ENCODE measurements around the gene P3H4.
"Not testable (repeated sequence)": the region's sequence is repeated elsewhere in the genome, so short reads cannot be mapped to it uniquely, and the experiment has no call there.

P3H4 gene, protein sequence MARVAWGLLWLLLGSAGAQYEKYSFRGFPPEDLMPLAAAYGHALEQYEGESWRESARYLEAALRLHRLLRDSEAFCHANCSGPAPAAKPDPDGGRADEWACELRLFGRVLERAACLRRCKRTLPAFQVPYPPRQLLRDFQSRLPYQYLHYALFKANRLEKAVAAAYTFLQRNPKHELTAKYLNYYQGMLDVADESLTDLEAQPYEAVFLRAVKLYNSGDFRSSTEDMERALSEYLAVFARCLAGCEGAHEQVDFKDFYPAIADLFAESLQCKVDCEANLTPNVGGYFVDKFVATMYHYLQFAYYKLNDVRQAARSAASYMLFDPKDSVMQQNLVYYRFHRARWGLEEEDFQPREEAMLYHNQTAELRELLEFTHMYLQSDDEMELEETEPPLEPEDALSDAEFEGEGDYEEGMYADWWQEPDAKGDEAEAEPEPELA

DNA sequence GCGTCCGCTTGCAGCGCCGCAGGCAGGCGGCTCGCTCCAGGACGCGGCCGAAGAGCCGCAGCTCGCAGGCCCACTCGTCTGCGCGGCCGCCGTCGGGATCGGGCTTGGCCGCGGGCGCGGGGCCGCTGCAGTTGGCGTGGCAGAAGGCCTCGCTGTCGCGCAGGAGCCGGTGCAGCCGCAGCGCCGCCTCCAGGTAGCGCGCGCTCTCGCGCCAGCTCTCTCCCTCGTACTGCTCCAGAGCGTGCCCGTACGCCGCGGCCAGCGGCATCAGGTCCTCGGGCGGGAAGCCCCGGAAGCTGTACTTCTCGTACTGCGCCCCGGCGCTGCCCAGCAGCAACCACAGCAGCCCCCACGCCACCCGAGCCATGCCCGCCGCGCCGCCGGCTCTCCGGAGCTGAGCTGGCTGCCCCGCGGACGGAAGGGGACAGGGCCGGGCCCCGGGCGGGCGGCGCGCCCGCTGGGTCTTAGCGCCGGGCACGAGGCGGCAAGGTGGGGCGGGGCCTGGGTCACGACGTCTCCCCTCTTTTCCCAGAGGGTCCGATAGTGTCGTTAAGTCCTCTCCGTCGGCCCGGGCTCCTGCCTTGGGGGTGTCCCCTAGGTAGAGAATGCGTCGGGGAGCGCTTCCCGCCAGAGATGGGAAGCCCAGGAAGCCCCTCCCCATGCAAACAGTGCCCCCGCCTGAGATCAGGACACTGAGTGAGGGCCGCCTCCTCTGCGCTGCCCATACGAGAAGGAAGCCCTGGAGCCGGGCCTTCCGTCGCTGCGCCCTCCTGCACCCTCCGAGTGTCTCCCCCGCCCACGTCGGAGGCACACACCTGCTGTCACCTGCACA lies at the start of gene P3H4:
Gene P3H4 (minus strand): TSS at position 401 of the 832 bp plus-strand sequence. CDS start 34 bp downstream, at position 367.
- peak; percentile 80 for DNase-seq

DNA sequence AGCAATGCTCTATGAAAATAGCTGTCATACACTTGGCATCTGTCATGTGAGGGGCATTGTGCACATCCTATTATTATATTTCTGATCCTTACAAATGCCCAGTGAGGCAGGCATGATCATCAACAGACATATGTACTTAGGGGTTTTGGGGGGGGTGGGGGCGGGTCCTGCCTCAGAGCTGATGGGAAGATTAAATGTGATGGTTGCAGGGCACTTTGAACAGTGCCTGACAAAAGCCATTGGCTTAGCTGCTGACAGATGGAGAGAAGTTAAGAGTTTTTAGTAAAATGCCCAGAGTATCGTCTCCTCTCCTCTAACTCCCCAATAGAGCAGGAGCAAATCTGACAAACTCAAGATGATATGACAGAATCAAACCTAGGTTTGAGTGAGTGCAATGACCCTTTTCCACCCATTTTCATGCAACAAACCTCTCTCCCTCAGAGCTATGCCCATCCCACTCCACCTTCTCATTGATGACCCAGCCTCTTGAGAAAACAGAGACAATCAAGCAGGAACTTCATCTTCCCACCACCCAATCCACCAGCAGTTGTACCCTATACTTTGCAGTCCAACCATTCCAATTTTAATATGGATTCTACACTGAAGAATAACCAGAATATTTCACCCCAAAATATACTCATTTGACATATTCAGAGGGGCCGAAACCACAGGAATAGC lies 48.6 kb upstream of the P3H4 start:
- DNase-seq: no peak

DNA sequence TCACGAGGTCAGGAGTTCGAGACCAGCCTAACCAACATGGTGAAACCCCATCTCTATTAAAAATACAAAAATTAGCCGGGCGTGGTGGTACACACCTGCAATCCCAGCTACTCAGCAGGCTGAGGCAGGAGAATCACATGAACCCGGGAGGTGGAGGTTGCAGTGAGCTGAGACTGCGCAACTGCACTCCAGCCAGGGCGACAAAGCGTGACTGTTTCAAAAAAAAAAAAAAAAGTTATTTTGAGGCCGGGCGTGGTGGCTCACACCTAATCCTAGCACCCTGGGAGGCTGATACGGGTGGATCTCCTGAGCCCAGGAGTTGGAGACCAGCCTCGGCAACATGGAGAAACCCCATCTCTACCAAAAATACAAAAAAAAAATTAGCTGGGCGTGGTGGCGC lies 39.6 kb upstream of the P3H4 start:
- DNase-seq: not testable (repeated sequence)

DNA sequence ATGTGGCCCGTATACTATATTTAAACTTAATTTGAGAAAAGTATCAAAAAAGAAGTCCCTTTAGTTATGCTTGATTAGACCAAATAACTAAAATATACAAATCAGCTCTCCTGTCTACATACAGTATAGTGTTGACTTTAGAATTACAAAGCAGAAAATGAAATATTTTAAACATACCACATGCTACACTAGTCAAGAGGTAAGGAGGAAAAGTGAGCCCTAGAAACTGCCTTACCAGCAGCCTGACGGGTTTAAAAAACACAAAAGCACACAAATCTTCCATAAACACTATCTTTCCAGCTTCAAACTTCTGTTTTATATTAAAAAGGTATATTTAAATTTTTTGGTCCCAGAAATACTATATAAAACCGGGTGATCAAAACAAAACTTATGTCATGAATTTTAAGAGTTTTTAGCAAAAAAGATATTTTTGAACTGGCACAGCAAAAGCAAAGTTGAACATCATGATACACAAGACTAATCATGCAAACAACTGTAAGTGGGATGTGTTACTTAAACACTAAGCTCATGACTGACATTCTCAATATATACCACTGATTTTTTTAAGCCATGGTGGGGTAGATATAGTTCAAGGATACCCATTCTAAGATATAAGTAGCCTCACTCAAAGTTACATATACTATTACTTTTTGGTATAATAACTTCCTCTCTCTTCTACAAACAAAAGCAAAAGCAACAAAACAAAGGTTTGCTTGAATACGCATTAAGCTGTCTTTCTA lies 37.7 kb upstream of the P3H4 start:
- DNase-seq: no peak

DNA sequence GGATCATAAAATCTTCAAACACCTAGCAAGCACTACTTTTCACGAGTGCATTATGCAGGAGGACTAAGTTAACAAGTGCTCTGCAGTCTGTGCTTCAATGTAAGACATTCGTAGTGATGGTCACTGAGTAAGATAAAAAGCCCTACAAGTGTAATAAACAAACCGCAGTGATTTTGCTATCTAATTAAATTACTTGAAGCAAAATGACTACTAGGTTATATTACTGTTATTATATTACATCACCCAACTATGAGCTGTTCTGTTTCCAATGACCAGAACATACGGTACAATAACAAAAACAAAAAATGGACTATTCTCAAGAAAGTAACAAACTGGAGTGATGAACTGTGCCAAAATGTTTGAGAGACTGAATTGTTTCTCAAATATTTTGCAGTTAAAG lies 37.0 kb upstream of the P3H4 start:
- DNase-seq: no peak

DNA sequence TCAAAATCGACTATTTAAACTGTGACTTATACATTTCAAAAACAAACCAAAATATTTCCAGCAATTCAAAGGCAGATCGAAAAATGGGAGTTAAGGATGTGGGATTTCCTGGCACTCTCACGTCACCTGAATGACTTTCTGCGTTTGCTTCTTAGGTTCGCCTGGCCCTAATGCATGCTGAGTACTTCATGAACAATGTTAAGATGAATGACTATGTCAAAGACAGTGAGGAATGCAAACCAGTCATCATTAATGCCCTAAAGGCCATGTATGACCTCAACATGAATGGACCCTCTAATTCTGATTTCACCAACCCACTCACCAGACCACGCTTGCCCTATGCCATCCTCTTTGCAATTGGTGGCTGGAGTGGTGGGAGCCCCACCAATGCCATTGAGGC lies 33.2 kb upstream of the P3H4 start:
- no peak for DNase-seq

DNA sequence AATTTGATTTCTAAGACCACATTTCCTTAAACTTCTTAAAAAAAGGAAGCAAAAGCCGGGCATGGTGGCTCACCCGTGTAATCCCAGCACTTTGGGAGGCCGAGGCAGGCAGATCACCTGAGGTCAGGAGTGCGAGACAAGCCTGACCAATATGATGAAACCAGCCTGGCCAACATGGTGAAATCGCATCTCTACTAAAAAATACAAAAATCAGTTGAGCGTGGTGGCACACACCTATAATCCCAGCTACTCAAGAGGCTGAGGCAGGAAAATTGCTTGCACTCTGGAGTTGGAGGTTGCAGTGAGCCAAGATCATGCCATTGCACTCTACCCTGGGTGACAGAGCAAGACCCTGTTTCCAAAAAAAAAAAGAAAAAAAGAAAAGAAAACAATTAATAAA lies 29.0 kb upstream of the P3H4 start:
- not testable (repeated sequence) for DNase-seq

DNA sequence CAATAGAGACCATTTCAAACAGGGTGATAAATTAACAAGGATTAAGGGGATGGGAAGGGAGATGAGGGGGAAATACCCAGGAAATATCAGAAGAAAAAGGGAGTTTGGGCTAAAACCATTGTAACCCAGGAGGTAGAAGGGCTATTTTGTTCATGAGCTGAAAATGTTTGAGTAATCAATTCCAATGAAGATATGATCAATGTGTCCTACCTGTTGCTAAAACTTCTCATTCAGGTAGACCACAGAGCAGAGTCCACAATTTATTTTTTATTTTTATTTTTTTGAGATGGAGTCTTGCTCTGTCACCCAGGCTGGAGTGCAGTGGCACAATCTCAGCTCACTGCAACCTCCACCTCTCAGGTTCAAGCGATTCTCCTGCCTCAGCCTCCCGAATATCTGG lies 27.7 kb upstream of the P3H4 start:
- DNase-seq: not testable (repeated sequence)

DNA sequence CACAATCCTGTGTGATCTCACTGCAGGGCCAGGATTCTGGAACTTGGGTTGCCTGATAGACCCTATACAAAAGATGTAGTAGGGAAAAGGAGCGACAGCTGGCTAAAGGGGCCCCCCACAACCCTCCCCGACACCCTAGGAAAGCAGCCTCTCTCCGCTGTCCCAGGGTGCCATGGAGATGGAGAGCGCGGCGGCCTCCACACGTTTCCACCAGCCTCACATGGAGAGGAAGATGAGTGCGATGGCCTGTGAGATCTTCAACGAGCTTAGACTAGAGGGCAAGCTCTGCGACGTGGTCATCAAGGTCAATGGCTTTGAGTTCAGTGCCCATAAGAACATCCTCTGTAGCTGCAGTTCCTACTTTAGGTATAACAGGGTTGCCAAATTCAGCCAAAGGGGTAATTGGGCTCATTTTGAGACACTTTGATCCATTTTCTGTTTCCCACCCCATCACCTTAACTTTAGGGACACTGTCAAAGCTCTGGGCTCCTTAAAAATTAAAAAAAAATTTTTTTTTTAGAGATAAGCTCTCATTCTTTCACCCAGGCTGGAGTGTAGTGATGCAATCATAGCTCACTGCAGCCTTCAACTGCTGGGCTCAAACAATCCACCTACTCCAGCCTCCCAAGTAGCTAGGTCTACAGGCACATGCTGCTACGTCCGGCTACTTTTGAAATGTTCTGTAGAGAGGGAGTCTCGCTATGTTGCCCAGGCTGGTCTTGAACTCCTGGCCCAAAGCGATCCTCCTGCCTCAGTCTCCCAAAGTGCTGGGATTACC lies 26.2 kb upstream of the P3H4 start, which contains the start of gene KLHL10:
Gene KLHL10 (plus strand): TSS at position 65 of the 778 bp plus-strand sequence. CDS start 108 bp downstream, at position 173.
- no peak for DNase-seq

DNA sequence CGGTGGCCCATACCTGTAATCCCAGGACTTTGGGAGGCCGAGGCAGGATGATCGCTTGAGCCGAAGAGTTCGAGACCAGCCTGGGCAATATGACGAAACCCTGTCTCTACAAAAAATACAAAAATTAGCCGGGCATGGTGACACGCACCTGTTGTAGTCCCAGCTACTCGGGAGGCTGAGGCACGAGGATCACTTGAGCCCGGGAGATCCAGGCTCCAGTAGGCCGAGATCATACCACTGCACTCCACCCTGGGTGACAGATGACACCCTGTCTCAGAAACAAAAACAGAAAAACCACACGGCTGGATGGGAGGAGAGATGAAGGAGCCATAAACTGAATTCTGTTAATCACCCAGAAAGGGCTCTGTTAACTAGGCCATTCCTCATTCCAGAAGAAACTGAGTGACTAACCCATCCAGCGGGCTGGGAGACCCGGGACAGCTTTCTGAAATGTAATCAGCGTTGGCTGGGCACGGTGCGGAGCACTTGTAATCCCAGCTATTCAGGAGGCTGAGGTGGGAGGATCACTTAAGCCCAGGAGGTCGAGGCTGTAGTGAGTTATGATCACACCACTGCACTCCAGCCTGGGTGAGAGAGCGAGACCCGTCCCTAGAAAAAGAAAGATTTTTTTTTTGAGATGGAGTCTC lies 24.9 kb upstream of the P3H4 start:
- DNase-seq: no peak

DNA sequence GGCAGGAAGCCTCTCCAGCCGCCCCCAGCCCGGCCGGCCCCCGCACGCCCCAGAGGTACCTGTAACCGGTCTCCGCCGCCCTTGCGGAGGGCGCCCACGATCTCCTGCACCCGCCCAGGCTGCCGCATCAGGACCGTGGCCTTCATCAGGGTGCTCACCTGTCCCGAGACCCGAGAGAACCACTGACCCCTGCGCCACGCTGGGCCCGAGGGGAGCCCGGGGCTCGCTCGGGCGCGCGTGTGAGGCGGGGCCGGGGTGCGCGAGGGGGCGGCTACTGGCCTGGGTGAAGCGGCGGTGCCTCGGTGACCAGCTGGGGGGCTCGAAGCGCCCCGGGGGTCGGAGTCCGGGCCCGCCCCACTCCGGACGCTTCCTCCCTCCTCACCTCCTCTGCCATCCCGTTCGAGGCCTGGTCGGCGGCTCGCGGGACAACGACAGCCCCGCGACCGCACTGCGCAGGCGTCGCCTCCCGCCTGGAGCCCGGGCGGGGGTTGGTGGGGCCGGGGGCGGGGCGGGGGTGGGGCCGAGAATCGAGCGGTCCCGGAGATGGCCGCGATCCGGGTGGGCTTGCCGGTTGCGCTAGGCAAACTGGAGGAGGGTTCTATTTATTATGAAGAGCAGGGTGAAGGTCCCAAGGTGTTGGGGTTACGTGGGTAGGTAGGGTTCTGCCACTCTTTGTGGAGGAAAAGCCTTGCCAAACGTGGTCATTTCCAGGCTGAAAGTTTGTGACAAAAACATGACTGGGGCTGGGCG lies 24.2 kb upstream of the P3H4 start, which contains the start of gene NT5C3B:
Gene NT5C3B (minus strand): TSS at position 433 of the 750 bp plus-strand sequence. CDS start 39 bp downstream, at position 394.
- peak; percentile 82 for DNase-seq

DNA sequence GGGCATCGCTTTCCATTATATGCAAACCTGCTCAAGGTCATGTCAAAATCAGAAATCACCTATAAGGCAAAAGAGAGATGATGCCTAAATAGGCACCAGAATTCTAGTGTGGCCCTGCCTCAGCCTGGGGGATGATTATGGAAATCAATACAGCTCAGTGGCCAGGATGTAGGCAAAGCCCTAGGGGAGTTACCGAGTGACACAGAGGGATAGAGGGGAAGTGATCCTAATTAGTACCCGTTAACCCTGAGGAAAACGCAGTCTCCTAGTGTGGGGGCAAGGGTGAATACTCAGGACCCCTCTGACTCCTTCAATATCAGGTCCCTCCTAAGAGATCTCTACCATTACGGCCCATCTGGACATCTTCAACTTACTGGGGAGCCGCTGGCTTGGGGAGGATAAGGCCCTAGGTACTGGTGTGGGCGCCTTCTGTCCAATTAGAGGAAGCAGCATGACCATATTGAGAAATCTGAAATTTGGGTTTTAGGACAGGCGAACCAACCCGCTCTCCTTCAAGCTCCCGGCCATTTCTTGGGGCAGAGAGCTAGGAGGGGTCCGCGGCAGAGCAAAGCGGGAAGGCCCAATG lies 23.6 kb upstream of the P3H4 start:
- no peak for DNase-seq

DNA sequence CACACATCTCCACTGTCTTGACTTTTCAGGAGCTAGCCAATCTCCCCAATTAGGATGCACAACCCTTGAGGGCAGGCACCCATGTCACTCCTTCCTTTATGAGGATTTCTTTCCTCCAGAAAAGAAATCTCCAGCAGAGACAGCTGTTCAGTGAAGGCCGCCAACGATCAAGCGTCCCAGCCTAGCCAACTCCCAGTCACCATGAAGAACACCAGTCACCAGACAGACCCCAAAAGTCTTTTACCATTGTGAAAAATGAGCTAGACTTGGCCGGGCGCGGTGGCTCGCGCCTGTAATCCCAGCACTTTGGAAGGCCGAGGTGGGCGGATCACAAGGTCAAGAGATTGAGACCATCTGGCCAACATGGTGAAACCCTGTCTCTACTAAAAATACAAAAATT lies 18.2 kb upstream of the P3H4 start:
- DNase-seq: not testable (repeated sequence)

DNA sequence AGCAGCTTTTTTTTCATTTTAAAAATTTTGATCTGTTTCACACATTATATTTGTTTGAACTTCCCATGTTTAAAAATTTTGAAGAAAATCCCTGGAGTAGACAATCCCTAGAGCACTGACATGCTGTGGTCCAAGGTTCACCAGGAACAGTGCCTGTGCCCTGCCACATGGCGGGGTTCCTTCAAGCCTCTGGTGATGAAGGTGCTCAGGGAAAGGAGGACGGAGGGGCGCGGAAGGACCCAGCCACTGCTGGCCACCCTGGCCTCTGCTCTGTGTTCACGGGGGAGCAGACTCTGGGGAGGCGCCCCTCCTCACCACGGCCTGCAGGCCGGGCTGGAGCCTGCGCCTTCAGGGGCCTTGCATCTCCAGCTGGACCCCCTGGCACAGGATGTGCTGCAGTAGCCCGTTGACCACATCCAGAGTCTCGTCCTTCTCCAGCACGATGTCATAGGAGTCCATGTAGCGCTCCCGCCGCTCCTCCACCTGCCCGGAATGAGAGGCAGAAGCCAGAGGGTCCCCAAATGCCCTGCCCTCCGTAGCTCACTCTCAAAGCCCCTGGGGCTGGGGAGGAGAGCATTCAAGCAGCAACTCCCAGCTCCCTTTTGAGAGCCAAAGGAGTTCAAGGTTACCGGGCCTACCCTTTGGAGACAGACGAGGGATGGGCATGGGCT lies 13.6 kb upstream of the P3H4 start:
- no peak for DNase-seq

DNA sequence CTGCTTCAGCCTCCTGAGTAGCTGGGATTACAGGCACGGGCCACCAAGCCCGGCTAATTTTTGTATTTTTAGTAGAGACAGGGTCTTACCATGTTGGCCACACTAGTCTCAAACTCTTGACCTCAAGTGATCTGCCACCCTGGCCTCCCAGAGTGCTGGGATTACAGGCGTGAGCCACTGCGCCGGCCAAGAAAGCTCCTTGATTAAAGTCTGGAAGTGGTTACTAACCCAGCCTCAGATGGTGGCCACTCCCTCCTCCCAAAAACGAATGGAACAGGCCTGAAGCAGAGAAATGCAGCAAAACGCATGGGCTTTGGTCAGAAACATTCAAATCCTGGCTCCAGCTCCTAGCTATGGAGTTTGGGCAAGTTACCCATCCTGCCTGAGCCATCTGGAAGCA lies 12.3 kb upstream of the P3H4 start:
- DNase-seq: no peak

DNA sequence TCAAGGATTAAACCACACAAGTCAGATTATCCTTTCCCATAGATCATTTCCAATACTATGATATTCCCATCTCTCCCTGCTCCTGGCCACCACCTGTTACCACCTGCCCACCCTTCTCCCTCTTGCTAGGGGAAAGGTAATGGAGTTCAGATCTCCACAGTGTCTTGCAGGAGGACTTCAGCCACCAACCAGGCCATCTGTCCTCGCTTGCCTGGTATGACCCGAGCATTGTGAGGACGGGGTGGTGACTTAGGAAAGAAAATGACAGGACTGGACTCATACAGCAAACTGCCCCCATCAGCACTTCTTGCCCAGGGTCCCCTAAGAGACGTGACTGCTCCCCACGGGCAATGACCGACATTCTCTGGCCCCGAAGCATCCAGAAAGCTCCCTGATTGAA lies 11.8 kb upstream of the P3H4 start:
- DNase-seq: no peak

DNA sequence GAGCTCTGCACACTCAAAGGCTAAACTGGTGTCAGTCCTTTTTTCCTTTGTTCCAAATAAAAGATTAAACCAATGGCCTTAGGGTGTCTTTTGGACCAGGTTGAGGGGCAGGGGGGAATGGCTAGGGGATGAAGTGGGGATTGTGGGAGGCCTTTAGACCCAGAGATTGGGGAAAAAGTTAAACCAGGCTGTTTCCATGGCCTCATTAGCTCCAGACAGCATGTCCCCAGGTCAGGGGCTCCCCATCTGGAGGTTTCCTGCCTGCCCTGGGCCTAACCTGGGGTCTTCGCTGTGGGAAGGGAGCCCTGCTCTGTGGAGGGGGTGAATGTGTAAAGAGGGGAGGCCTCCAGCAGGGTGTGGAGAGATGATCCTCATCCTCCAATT lies 11.4 kb upstream of the P3H4 start:
- DNase-seq: no peak

DNA sequence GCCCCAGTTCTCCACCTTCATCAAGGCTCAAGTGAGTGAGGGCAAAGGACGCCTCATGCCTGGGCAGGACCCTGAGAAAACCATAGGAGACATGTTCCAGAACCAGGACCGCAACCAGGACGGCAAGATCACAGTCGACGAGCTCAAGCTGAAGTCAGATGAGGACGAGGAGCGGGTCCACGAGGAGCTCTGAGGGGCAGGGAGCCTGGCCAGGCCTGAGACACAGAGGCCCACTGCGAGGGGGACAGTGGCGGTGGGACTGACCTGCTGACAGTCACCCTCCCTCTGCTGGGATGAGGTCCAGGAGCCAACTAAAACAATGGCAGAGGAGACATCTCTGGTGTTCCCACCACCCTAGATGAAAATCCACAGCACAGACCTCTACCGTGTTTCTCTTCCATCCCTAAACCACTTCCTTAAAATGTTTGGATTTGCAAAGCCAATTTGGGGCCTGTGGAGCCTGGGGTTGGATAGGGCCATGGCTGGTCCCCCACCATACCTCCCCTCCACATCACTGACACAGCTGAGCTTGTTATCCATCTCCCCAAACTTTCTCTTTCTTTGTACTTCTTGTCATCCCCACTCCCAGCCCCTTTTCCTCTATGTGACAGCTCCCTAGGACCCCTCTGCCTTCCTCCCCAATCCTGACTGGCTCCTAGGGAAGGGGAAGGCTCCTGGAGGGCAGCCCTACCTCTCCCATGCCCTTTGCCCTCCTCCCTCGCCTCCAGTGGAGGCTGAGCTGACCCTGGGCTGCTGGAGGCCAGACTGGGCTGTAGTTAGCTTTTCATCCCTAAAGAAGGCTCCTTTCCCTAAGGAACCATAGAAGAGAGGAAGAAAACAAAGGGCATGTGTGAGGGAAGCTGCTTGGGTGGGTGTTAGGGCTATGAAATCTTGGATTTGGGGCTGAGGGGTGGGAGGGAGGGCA lies 10.7 kb upstream of the P3H4 start:
- no peak for DNase-seq

Data from CD4-positive, alpha-beta T cell treated with Interleukin-17A for 4 hours (primary cell).